Globus pallidus (tissue), 1 donor: ENCODE results near the gene MXD1.

Experiments used
- DNase-seq: peaks from one replicate; pipeline ENCODE4 v3.0.0-alpha.2; 2015; ENCODE audit warnings: low spot score

Gene MXD1

DNA sequence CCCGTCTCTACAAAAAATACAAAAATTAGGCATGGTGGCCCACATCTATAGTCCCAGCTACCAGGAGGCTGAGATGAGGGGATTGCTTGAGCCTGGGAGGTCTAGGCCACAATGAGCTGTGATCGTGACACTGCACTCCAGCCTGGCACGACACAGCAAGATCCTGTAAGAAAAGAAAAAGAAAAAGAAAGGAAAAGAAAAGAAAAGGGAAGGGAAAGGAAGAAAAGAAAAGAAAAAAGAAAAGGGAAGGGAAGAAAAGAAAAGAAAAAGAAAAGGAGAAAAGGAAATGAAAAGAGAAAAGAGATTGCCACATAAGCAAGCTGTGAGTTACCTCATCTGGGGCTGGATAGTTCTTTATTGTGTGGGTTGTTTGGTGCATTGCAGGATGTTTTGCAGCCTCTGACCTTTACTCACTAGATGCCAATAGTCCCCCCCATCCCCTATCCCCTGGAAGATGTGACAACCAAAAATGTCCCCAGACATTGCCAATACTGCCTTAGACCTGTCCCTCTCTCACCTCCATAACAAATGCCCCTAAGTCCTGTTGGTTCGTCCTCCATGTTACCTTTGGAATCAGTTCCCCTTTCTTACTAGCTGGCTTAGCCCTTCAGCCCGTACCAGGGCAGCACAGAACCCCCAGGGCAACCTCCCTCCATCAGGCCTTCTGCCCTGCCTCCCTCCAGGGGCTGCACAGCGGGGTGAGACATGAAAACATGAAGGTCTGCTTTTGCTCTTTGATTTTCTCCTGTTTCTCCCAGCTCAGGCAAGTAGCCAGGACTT is 37.6 kb downstream of the MXD1 start:
- no peak for DNase-seq

DNA sequence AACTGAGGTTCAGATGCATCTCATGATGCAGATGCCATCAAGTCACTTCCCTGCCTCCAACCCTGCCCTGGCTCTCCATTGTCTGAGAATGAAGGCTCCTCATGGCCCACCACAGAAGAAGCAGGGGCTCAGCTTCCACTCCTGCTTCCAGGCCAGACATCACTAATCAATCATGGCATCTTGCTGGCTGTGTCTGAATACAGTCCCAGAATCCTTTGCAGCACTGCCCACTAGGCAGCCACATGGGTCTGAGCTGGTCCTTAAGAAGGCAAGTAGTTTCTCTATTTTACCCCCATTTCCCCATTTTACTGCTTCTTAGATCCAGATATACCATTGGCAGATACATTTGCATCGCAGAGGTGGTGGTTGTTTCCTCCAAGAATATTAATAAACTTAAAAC is 39.2 kb downstream of the MXD1 start:
- no peak for DNase-seq

DNA sequence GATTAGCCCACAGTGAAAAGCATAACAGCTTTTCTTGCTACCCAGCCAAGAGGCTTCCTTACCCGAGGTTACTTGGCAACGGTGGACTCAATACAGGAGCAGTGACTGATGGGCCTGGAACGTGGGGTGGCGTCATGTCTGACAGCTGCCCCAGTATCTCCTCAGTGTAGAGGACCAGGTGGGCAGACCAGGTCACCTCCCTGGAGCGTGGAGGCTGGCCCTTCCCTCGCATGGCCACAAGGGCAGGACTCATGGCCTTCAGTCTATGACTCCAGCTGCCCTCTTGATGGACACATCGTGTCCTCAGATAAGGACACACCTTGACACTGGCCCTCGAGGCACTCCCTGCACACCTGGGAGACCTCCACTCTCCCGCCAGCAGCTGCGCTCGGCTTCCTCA is 40.1 kb downstream of the MXD1 start:
- DNase-seq: no peak

DNA sequence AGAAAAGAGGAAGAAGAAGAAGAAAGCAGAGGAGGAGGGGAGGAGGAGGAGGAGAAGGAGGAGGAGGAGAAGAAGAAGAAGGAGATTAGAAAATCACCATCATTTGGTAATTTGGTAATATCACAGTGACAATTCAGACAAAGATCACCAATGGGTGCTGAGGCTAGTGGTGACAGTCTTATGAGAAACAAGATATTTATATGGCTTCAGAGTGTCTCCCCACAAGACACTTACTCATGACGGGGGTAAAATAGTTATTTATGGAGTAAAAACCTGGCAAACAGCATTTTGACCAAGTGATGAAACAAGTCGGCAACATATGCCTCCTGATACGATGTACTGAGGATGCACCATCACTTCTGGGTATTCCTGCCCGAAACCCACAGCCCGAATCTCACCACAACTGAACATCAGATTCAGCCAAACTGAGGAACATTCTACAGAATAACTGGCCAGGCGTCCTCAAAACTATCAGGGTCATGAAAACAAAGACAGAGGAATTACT is 41.6 kb downstream of the MXD1 start:
- DNase-seq: no peak

DNA sequence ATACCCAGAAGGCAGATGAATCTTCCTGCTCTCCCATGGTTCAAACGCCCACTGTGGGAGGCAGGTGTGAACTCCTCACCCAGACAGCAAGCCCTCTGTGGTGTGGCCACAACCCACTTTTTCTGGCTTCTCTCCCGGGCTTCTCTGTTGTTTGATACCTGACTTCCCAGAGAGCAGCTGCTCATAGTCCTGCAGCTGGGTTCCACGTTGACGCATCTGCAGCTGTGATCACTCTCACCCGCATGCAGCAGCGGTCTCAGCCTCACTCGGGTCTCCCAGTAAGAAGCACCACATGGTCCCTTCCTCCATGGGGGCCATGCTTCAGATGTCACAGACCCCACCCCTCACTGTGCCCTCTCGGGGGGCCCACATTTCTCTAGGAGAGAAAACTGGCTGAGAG is 43.1 kb downstream of the MXD1 start:
- DNase-seq: no peak

DNA sequence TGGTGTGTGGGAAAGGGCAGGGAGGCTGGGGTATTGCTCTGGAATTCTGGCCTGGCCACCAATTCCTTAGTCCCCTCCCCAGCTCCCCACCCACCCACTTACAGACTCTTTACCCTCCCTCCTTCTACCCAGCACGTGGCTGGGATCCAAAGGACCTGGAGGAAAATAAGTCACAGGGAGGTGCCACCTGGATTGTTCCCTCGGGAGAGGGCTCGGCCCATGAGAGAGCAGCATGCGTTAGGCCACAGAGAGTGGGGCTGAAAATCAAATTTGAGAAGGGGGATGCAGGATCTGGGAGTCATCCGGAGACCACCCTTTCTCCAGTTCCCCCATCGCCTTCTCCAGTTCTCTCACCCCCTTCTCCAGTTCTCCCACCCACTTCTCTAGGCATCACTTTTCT is 43.6 kb downstream of the MXD1 start:
- no peak for DNase-seq

DNA sequence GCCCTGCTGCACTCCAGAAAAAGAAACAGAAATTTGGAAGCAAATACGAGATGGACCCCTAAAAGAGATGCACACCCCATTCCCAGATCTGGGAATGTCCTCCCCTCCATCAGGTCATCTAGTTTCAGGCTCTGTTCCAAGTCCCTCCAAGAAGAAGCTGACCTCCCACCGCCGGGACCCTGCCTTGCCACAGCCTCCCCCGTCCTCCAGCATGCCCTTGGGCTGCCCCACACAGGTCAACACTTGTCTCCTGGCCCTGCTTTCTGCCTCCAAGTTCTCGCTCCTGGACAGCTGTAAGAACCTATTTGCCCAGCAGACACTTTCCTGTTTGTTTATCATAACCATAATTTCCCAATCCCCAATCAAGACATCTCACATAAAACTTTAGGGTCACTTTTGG is 44.5 kb downstream of the MXD1 start:
- DNase-seq: no peak

DNA sequence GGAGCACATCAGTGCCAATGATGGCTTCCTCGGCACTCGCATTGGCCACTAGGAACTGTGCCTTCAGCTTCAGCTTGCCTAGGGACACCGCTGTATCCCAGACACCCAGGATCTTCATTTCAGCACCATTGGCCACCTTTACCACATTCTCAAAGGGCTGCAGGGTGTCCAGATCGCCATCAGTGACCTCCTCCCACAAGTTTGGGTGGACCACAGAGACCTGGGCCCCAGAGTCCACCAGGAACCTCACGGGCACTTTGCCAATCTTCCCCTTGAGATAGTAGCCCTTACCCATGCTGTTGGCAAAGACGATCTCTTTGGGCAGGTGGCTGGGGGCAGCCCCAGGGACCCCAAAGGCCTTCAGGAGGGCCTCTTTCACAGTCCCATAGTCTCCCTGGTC is 45.9 kb downstream of the MXD1 start:
- no peak for DNase-seq

DNA sequence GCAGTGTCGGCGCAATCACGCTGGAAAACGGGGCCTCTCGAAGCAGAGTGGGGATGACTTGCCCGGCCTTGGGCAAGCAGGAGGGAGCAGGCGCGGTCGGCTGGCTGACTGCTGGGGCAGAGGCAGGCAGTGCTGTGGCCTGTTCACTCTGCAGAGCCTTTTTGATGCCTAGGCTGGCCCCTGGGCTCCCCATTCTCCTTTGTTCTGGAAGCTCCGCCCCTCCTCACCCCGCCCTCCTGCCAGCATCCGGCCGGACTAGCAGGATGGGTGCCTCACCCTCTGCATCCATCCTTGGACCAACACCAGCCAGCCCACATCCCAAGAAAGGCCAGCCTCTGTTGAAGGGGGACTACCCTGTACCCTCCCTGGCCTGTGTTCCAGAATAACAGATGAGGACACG is 46.6 kb downstream of the MXD1 start, which contains the start of gene ASPRV1:
TSS of gene ASPRV1 (minus strand) at position 136 of the 400 bp plus-strand sequence. CDS start 195 bp downstream, outside the sequence.
- DNase-seq: peak; percentile 94

DNA sequence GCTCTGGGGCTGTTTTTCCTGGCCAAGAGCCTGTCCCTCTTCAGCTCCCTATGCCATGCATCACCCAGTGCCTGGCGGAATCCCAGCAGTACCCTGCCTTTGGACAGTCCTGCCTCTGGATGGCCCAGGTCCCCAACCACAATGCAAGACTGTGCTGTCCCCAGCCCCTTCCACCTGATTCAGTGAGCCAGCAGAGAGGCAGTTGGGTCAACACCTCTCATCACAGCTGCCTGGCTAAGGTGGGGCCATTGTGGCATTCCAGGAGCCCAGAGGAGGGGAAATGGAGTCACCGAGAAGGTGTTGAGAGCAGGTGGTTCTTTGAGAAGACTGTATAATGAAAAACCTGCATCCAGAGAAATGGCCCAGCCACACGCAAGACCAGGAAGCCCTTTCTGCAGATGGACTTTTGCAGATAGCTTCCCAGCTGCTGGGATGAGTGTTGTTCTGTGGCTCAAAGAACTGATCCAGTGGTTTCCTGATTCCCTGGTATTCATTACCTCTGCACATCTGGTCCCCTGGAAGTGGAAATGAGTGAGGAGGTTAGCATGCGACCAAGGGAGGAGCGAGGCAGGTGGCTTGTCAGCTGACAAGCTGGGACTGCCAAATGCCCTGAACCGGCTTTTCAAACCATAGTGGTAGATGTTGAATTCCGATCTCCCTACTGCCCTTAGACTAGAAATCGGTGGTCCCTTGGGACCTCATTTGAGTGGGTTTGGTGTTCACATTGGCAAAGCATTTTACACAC is 48.2 kb downstream of the MXD1 start:
- no peak for DNase-seq

DNA sequence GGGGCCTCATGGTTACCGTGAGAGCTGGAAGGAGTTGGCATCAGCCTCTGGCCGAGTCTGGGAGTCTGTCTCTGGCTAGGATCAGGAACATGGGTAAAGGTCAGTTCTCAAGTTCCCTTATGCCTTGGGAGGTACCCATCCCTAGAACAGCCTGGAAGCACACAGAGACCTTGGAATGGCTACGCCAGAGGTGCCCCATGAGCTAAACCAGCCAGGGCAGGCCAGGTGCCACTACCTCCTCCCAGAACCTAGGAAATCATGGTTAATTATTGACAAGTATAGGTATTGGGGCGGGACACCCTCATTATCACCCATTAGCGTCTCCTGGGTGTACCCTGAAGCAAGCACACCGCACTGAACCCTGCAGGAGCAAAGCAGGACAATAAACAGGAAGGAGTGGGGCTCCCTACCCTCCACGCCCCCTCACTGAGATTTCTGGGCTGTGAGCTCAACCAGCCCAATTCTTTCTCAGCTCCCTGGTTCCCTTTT is 49.5 kb downstream of the MXD1 start:
- no peak for DNase-seq

DNA sequence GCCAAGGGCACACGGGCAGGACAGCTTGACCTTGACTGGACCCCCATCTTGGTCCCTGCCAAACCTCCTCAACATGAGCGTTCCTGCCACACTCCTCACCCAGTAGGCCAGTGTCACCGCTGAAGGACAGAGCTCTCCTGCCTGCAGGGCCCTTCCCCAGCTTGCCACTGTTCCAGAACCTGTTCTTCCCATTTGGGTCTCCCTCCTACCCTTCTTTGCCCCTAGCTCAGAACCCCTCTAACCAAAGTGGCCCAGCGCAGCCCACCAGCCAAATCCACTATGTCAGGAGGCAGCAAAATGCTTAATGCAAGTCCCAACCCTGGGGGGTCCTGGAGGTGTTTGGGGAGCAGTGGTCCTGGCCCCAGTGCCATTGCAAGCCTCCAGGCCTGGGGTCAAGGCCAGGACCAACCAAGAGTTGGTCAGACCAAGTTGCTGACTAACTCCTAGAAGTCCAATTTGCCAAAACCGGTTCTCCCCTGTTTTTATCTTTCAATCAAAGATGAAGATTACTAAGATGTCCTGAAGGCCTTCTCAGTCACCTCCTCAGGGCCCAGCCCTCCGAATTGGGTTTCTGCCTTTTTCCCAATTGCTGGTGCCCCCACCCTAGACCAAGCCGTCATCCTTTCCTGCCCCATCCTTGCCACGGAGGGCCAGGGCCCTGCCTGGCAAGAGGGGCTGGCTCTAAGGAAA is 51.0 kb downstream of the MXD1 start:
- DNase-seq: no peak

DNA sequence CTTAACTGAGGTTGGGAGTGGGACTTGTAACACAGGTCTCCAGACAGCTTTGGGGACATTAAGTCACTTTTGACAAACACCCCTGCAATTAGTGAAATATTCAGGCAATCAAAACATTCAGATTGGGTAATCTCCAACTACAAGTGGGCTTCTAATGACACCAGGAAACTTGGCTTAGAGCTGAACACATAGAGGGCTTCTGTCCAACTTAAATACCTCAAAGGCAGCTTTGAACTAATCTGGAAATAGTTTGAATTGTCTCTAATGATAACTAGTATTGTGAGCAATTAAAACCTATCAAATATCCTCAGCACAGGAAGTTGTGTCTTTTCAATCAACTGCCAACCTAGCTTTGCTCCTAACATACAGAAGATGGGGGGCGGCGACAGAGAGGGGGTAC is 51.6 kb downstream of the MXD1 start:
- DNase-seq: no peak

DNA sequence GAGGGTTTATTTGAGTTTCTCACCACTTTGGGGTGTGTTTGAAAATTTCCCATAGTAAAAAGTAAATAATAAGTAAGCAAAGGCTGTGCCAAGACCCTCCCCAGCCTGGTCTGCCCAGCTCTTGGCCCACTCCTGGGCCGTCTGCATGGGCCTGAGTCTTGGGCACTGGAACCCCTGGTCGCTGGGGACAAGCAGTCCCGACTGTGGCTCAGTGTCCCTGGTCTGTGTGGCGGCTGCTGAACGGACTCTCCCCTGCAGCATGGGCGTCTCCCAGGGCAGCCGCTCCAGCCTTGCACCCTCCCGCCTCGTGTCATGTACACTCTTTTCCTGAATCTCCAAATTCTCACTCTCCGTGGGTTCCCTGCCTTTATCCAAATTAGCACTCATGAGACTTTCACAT is 53.7 kb downstream of the MXD1 start:
- DNase-seq: no peak

DNA sequence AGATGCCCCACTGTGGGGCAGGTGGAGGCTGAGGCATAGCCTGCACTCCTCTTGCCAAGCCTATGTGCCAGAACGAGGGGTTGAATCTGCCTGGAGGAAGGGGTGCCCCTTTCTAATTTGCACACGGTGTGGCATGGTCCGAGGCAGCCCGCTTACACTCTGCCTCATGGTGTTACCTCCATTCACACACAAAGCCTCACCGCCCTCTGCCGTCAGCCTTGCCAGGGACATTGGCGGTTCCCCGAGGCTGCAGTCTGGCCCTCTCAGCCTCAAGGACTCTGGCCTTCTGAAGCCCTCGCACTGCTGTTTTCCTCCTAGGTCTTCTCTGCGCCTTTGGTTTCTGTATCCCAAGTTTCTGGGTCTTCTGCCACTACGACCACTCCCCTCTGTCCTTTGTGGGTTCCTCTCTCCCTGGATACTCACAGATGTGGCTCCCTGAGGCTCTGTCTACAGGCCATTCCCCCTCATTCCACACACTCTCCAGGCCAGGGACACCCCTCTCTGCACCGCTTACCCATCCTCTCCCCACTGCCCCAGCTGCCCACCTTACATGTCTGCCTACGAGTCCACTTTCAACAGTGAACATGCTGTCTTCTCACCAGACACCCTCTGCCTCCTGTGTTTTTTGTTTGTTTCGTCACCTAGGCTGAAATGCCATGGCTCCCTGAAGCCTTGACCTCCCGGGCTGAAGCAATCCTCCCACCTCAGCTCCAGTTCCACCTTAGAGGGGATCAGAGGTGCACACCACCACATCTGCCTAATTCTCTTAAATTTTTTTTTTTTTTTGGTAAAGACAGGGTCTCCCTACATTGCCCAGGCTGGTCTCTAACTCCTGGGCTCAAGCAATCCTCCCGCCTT is 54.4 kb downstream of the MXD1 start:
- DNase-seq: no peak

DNA sequence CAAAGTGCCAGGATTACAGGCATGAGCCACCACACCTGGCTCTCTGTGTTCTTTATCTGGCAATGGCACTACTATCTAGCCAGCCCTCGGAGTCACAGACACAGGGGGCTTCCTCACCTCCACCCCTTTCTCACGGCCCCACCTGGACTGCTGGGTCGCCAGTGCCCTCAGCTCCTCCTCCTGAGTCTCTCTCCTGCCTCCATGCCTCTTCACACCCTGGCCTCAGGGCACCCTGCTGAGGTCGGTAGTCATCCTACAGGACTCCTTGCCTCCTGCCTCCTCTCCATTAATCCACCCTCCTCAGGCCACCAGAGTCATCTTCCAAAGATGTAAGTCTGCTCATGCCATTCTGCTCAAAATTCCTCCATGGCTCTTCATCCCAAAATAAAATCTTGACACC is 55.1 kb downstream of the MXD1 start:
- DNase-seq: no peak

DNA sequence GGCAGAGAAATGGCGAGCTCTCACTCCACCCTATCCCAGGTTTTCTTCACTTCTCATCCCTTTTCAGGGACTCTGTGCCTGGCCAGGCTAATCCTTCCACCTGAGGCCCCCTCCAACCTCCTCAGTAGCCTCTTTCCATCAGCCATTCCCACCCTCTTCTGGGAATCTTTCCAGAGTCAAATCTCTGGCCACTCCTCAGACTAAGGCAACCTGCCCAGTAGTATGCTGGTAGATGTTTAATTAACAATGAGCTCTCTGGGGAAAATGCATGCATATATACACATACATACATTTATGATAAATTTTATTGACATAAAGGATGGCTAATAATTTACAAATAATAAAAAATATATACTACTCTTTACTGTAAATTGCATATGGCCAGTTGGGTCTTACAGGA is 57.9 kb downstream of the MXD1 start:
- DNase-seq: no peak

DNA sequence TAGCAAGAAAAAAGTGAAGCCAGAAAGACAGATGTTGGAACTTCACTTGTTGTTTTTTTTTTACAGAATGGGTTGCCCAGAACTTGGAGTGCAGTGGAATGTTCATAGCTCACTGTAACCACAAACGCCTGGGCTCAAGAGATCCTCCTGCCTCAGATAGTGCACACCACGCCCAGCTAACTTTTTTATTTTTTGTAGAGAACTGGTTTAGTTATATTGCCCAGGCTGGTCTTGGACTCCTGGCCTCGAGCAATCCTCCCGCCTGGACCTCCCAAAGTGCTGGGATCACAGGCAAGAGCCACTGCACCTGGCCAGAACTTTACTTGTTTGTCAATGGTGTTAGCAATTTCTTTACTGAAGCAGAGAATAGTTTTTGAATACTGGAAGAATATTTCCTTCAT is 58.4 kb downstream of the MXD1 start:
- DNase-seq: no peak

DNA sequence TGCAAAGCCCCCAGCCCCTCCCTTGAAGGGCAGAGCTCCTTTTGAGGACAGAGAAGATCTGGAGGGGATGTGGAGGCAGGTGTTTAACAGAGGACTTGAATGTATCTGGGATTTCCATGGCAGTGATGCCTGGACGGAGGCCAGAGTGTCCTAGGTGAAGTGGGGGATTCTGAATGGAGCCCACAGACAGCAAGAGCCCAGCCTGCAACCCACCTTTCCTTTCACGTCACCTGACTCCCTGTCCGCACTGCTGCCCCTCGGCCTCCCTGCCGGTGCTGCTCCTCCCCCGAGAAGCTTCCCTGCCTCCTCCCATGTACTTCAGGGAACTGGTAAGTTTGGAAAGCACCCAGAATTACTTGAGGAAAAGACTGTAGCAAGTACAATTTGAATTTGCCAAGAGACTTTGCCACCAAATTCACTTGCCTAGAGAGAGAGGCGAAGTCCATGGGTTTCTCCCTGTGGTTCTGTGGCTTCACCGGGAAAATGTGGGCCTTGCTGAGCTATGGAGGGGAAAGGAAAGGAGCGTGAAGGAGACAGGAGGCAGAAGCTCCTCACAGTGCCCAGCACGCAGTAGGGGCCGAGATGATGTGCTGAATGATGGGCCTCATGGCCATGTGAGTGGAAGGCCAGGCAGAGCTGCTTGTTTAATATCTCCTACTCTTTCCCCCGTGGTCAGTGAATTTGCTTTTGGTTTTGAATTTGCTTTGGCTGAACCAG is 60.4 kb downstream of the MXD1 start:
- no peak for DNase-seq

DNA sequence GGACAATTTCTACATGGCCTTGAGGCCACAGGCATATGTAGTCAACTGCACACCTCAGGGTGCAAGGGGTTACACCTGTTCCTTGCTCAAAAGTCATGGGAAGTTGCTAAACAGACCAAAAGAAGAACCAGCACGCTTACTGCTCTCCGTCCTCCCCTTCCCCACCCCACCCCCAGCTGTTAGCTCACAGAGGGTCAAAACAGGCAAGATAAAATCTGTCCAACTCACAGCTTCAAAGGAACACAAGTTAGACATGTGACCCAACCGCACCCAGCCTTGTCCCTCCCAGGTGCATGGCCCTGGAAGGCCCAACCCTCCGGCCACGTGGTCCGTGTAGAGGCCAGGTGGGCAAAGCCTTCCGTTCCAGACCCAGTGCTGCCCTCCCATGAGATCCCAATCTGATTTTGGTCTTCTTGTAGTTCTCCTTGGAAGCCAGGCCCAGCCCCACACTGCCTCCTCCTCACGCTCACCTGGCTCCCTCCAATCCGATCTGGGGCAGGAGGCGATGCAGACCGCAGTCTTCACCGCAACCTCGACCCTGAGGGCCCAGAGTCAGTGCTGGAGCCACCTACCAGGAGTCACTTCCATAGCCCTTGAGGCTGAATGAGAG is 61.0 kb downstream of the MXD1 start:
- DNase-seq: no peak

DNA sequence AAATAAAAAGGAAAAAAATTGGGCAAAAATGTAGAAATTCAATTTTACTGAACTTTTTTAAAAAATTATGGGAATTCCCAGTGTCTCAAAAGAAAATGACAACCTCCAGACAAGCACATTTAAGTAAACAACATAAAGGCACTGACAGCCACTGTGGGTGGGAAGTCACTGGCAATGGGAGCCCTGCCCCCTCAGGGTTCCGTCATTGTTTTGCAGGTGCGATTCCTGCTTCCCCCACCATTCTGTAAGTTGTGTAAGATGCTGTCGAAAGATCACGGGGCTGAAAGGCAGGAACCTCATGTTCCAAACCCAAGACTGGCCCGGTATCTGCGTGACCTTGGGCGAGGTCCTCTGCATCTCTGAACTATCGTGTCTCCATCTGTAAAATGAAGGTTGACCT is 62.3 kb downstream of the MXD1 start:
- no peak for DNase-seq
